HepG2 (cell line): ENCODE results near the gene KLHL11. TPM values are rescaled to one million over a fixed set of nuclear protein-coding genes. Genes with fewer than 3 reads are reported as not detected.

Source experiments
- BCL6 ChIP-seq: IDR thresholded peaks from 2 replicates; pipeline ENCODE4 v1.6.1; 2016; ENCODE audit warnings: missing genetic modification reagents, missing compliant biosample characterization
- CSRNP2 ChIP-seq: sonication (generic); formaldehyde crosslinking; conservative IDR thresholded peaks from 2 replicates; pipeline ENCODE4 v1.8.0; 2022; ENCODE audit warnings: low read depth, missing genetic modification reagents
- ELF4 ChIP-seq: sonication (generic); formaldehyde crosslinking; IDR thresholded peaks from 2 replicates; pipeline ENCODE4 v1.5.0; 2020; ENCODE audit warnings: missing genetic modification reagents, mild to moderate bottlenecking, moderate library complexity, borderline replicate concordance
- FOXP4 ChIP-seq: sonication (generic); formaldehyde crosslinking; IDR thresholded peaks from 2 replicates; pipeline ENCODE4 v1.4.0; 2020; ENCODE audit warnings: missing genetic modification reagents
- MATR3 ChIP-seq: sonication (generic); formaldehyde crosslinking; IDR thresholded peaks from 2 replicates; pipeline ENCODE4 v1.4.0; 2020; ENCODE audit warnings: missing genetic modification reagents
- NCOA2 ChIP-seq: sonication (generic); formaldehyde crosslinking; IDR thresholded peaks from 2 replicates; pipeline ENCODE4 v1.8.0; 2022; ENCODE audit warnings: inconsistent platforms
- POGZ ChIP-seq: sonication (generic); formaldehyde crosslinking; IDR thresholded peaks from 2 replicates; pipeline ENCODE4 v1.4.0; 2020; ENCODE audit warnings: mild to moderate bottlenecking, missing genetic modification reagents
- SP5 ChIP-seq: IDR thresholded peaks from 2 replicates; pipeline ENCODE4 v1.6.1; 2016; ENCODE audit warnings: low read depth, borderline replicate concordance
- UBTF ChIP-seq: sonication (generic); formaldehyde crosslinking; IDR thresholded peaks from 2 replicates; pipeline ENCODE4 v1.4.0; 2020; ENCODE audit warnings: mild to moderate bottlenecking, missing genetic modification reagents
- ZBTB2 ChIP-seq: sonication (generic); formaldehyde crosslinking; IDR thresholded peaks from 2 replicates; pipeline ENCODE4 v1.8.0; 2022; ENCODE audit warnings: low read depth, missing genetic modification reagents
- ZBTB26 ChIP-seq: IDR thresholded peaks from 2 replicates; pipeline ENCODE4 v1.6.1; 2016; ENCODE audit warnings: missing compliant biosample characterization, missing genetic modification reagents, borderline replicate concordance
- ZBTB7B ChIP-seq: sonication (generic); formaldehyde crosslinking; IDR thresholded peaks from 2 replicates; pipeline ENCODE4 v1.4.0; 2020; ENCODE audit warnings: missing genetic modification reagents
- ZNF124 ChIP-seq: sonication (generic); formaldehyde crosslinking; IDR thresholded peaks from 2 replicates; pipeline ENCODE4 v1.4.0; 2020; ENCODE audit warnings: missing genetic modification reagents
- ZNF296 ChIP-seq: sonication (generic); formaldehyde crosslinking; conservative IDR thresholded peaks from 2 replicates; pipeline ENCODE4 v1.5.0; 2020; ENCODE audit warnings: mild to moderate bottlenecking, missing genetic modification reagents
- ZNF503 ChIP-seq: sonication (generic); formaldehyde crosslinking; IDR thresholded peaks from 2 replicates; pipeline ENCODE4 v1.4.0; 2020; ENCODE audit warnings: missing genetic modification reagents
- ZNF776 ChIP-seq: sonication (generic); formaldehyde crosslinking; IDR thresholded peaks from 2 replicates; pipeline ENCODE4 v1.4.0; 2020; ENCODE audit warnings: mild to moderate bottlenecking, missing genetic modification reagents
- polyA plus RNA-seq, 8 experiments: library from polyadenylated mRNA; depleted of rRNA in 3 of 8; stranded (reverse) in 7 of 8; unstranded in 1 of 8; fragments of >200 nt; fragmentation: Illumina TruSeq in 4 of 8; extraction: Trizol in 4 of 8; gene quantifications; 2 replicates each; pipeline versions ENCODE4 v1.2.1 to v1.2.3, GENCODE V29; 2011 to 2016; ENCODE audit warnings: low read depth in 4 of 8, missing spikeins in 1 of 8, mixed read lengths in 1 of 8; ENCODE audit not compliant: insufficient read depth in 1 of 8
- total RNA-seq, 5 experiments: library from RNA; depleted of rRNA; stranded (reverse); fragments of >200 nt; fragmentation: Illumina TruSeq; extraction: Trizol; gene quantifications; 2 replicates each; pipeline ENCODE4 v1.2.3, GENCODE V29; 2016; ENCODE audit warnings: low read depth in 1 of 5

Gene KLHL11
- total and polyA plus RNA-seq, 2 of the 13 experiments (the other 11 are each of a cell fraction or from before 2014, with no cell fraction given): 7.7 to 27.5 TPM

GRCh38 chr17:41907633-41908539 is 42.7 kb upstream of the KLHL11 start (continued):
- TF ChIP-seq FOXP4 (CRISPR knock-in tag) (peak; percentile 59), ZBTB26 (no peak; the same call in 1 of the 2 replicates), SP5 (peak; percentile 83), ZNF776 (no peak; the same call in 1 of the 2 replicates), ZNF296 (CRISPR knock-in tag) (no peak), CSRNP2 (CRISPR knock-in tag) (no peak), UBTF (CRISPR knock-in tag) (peak; percentile 58; the same call in 1 of the 2 replicates), ZNF124 (CRISPR knock-in tag) (peak; percentile 92), ZBTB2 (CRISPR knock-in tag) (no peak), ZNF503 (CRISPR knock-in tag) (peak; percentile 58; the same call in 1 of the 2 replicates), ZBTB7B (CRISPR knock-in tag) (peak; percentile 91), ELF4 (no peak), NCOA2 (CRISPR knock-in tag) (peak; percentile 66; the same call in 1 of the 2 replicates), POGZ (CRISPR knock-in tag) (peak; percentile 77), MATR3 (no peak), BCL6 (CRISPR knock-in tag) (peak; percentile 70)
